Testis (tissue), 2 donors: ENCODE data around the gene DPH3.

ENCODE experiments used
- CTCF ChIP-seq, 3 experiments: fragments of 450-650 bp in 2 of 3; fragments of 200-600 bp in 1 of 3; sonication (generic) in 1 of 3; IDR thresholded peaks; one replicate each; pipeline ENCODE4 v1.5.1; 2016 to 2019; ENCODE audit warnings: antibody characterized with exemption in 3 of 3, mild to moderate bottlenecking in 2 of 3, moderate library complexity in 1 of 3
- POLR2A ChIP-seq: fragments of 450-650 bp; IDR thresholded peaks from one replicate; pipeline ENCODE4 v1.6.1; 2017; ENCODE audit warnings: antibody characterized with exemption, mild to moderate bottlenecking, moderate library complexity

- TF ChIP-seq POLR2A, result no peak
- TF ChIP-seq CTCF (IDR thresholded peaks at IDR 0.05), result no peak
These were observed 42.8 kb downstream of the DPH3 start for GRCh38 chr3:16221990-16222389.
